IMR-90 (cell line): ENCODE data around the gene TBC1D32. TPM values are rescaled to one million over a fixed set of nuclear protein-coding genes. Genes with fewer than 3 reads are reported as not detected.

ENCODE experiments used
- ATAC-seq: fragments of 200-7000 bp; cut with Tn5 transposase; 2 replicates; pipeline ENCODE4 v1.9.1; 2020; ENCODE audit warnings: low read depth, mild to moderate bottlenecking, moderate library complexity
- BruUV-seq: library from RNA; stranded (reverse); fragments of 400-500 nt; replicated peaks from 2 replicates; lab custom pipeline; 2021; lab: Mats Ljungman, UMichigan
- CTCF ChIA-PET: fragments of 300-600 bp; formaldehyde crosslinking; extraction: SDS; loops from one replicate; lab custom pipeline; 2021; ENCODE audit warnings: antibody characterized with exemption; lab: Yijun Ruan, JAX
- POLR2A ChIA-PET: fragments of 300-600 bp; sonication (Branson Sonifier 250); formaldehyde crosslinking; loops from one replicate; lab custom pipeline; 2022; ENCODE audit warnings: antibody characterized with exemption; ENCODE audit not compliant: unreplicated experiment; lab: Charles Lee
- DNase-seq: peaks from one replicate; pipeline ENCODE4 v3.0.0; 2013
- H2AFZ ChIP-seq: replicated peaks from 2 replicates; pipeline ENCODE3; 2013; ENCODE audit warnings: low read length, mild to moderate bottlenecking; ENCODE audit not compliant: poor library complexity
- H2AK5ac ChIP-seq: 2 replicates; pipeline ENCODE4 v1.6.1; 2013; ENCODE audit warnings: low read depth, low read length, inconsistent platforms
- H2AK9ac ChIP-seq: replicated peaks from 2 replicates; pipeline ENCODE3; 2013; ENCODE audit warnings: mild to moderate bottlenecking, low read depth, low read length, moderate library complexity; ENCODE audit not compliant: poor library complexity
- H2BK120ac ChIP-seq: 2 replicates; pipeline ENCODE4 v1.6.1; 2013; ENCODE audit warnings: low read depth, low read length, inconsistent platforms
- H2BK15ac ChIP-seq: 3 replicates; pipeline ENCODE4 v1.6.1; 2013; ENCODE audit warnings: low read depth, low read length, inconsistent platforms
- H2BK20ac ChIP-seq: 2 replicates; pipeline ENCODE4 v1.6.1; 2013; ENCODE audit warnings: low read depth, mild to moderate bottlenecking, inconsistent platforms, low read length, moderate library complexity
- H2BK5ac ChIP-seq: 2 replicates; pipeline ENCODE4 v1.6.1; 2013; ENCODE audit warnings: mild to moderate bottlenecking, low read depth, low read length, inconsistent platforms; ENCODE audit not compliant: poor library complexity, severe bottlenecking
- H3K14ac ChIP-seq: replicated peaks from 2 replicates; pipeline ENCODE4 v1.6.1; 2013; ENCODE audit warnings: low read depth, low read length, inconsistent platforms
- H3K18ac ChIP-seq: 2 replicates; pipeline ENCODE4 v1.6.1; 2013; ENCODE audit warnings: low read depth, low read length, control low read depth
- H3K23ac ChIP-seq: 2 replicates; pipeline ENCODE4 v1.6.1; 2013; ENCODE audit warnings: low read depth, low read length, inconsistent platforms
- H3K27ac ChIP-seq: 2 replicates; pipeline ENCODE4 v1.5.1; 2013; ENCODE audit warnings: mild to moderate bottlenecking, control low read depth, low read length; ENCODE audit not compliant: insufficient read depth
- H3K27me3 ChIP-seq: 2 replicates; pipeline ENCODE4 v1.6.1; 2013; ENCODE audit warnings: low read length; ENCODE audit not compliant: control insufficient read depth, insufficient read depth
- H3K36me3 ChIP-seq: 2 replicates; pipeline ENCODE4 v1.6.1; 2013; ENCODE audit warnings: low read length, mixed read lengths; ENCODE audit not compliant: control insufficient read depth, insufficient read depth
- H3K4ac ChIP-seq: 2 replicates; pipeline ENCODE4 v1.6.1; 2013; ENCODE audit warnings: low read depth, low read length, inconsistent platforms
- H3K4me1 ChIP-seq: 2 replicates; pipeline ENCODE4 v1.6.1; 2013; ENCODE audit warnings: low read length, mixed read lengths; ENCODE audit not compliant: control insufficient read depth, insufficient read depth
- H3K4me2 ChIP-seq: 2 replicates; pipeline ENCODE4 v1.6.1; 2013; ENCODE audit warnings: low read depth, mild to moderate bottlenecking, control low read depth, low read length, moderate library complexity
- H3K4me3 ChIP-seq: 2 replicates; pipeline ENCODE4 v1.5.1; 2013; ENCODE audit warnings: low read depth, mild to moderate bottlenecking, control low read depth, low read length, moderate library complexity; ENCODE audit not compliant: insufficient read depth
- H3K56ac ChIP-seq: 2 replicates; pipeline ENCODE4 v1.6.1; 2013; ENCODE audit warnings: low read length, inconsistent platforms; ENCODE audit not compliant: insufficient read depth; ENCODE audit errors: extremely low read depth
- H3K79me1 ChIP-seq, 2 experiments: 2 replicates each; pipeline ENCODE4 v1.6.1; 2013; ENCODE audit warnings: low read length in 2 of 2, inconsistent platforms in 1 of 2, low read depth in 1 of 2
- H3K9ac ChIP-seq: 2 replicates; pipeline ENCODE4 v1.6.1; 2013; ENCODE audit warnings: low read depth, low read length, control low read depth
- H3K9me1 ChIP-seq: 2 replicates; pipeline ENCODE4 v1.6.1; 2013; ENCODE audit warnings: low read length, inconsistent platforms; ENCODE audit not compliant: insufficient read depth
- H3K9me3 ChIP-seq: 2 replicates; pipeline ENCODE4 v1.6.1; 2013; ENCODE audit warnings: low read length; ENCODE audit not compliant: control insufficient read depth, insufficient read depth
- H4K20me1 ChIP-seq: 2 replicates; pipeline ENCODE4 v1.6.1; 2013; ENCODE audit warnings: low read length, inconsistent platforms; ENCODE audit not compliant: insufficient read depth
- H4K5ac ChIP-seq: 2 replicates; pipeline ENCODE4 v1.6.1; 2013; ENCODE audit warnings: mild to moderate bottlenecking, low read depth, low read length, control low read depth
- H4K8ac ChIP-seq, 2 experiments: 2 replicates each; pipeline ENCODE4 v1.6.1; 2013; ENCODE audit warnings: low read depth in 2 of 2, low read length in 2 of 2, control low read depth in 1 of 2, inconsistent platforms in 1 of 2
- H4K91ac ChIP-seq: 2 replicates; pipeline ENCODE4 v1.6.1; 2013; ENCODE audit warnings: low read depth, low read length, inconsistent platforms; ENCODE audit not compliant: insufficient read depth
- BHLHE40 ChIP-seq: fragments of 150-350 bp; IDR thresholded peaks from 2 replicates; pipeline ENCODE4 v1.6.1; 2016; ENCODE audit warnings: mild to moderate bottlenecking, low read depth, low read length
- CEBPB ChIP-seq: IDR thresholded peaks from 2 replicates; pipeline ENCODE4 v1.6.1; 2012; ENCODE audit warnings: low read depth, low read length, improper control_type of control experiment
- FOS ChIP-seq: fragments of 150-350 bp; IDR thresholded peaks from 2 replicates; pipeline ENCODE4 v1.6.1; 2016; ENCODE audit warnings: low read depth, low read length
- MAFK ChIP-seq: IDR thresholded peaks from 2 replicates; pipeline ENCODE4 v1.6.1; 2012; ENCODE audit warnings: low read depth, low read length, improper control_type of control experiment
- POLR2A ChIP-seq: IDR thresholded peaks from 2 replicates; pipeline ENCODE4 v1.6.1; 2012; ENCODE audit warnings: mild to moderate bottlenecking, low read depth, low read length
- RCOR1 ChIP-seq: IDR thresholded peaks from 2 replicates; pipeline ENCODE4 v1.6.1; 2012; ENCODE audit warnings: mild to moderate bottlenecking, low read length, improper control_type of control experiment; ENCODE audit not compliant: insufficient replicate concordance
- RFX5 ChIP-seq: IDR thresholded peaks from 2 replicates; pipeline ENCODE4 v1.8.0; 2012; ENCODE audit warnings: low read depth, mild to moderate bottlenecking, low read length, moderate library complexity
- WGBS, 2 experiments: methylation state at CpG; one replicate each; pipeline versions ENCODE4 v1.1.5 to v1.1.7; 2013; ENCODE audit warnings: missing lambda C conversion rate in 2 of 2; ENCODE audit not compliant: insufficient read length in 1 of 2; ENCODE audit errors: extremely low coverage in 2 of 2; 5-methylcytosine and 5-hydroxymethylcytosine counted together
- dilution Hi-C: fragments of 300-500 bp; cut with HindIII; formaldehyde crosslinking; loops from one replicate; pipeline ENCODE4 v1.14.3; 2018; ENCODE audit warnings: low sequenced_read_pairs; ENCODE audit not compliant: unreplicated experiment
- in situ Hi-C: fragments of 300-500 bp; cut with MboI; formaldehyde crosslinking; loops from 3 replicates; pipeline ENCODE4 v1.14.3; 2019; ENCODE audit warnings: low sequenced_read_pairs, inconsistent platforms, mixed read lengths
- intact Hi-C: fragments of 100-400 bp; cut with micrococcal nuclease; formaldehyde crosslinking; loops from 2 replicates; pipeline ENCODE4 v1.10.0; 2022
- polyA plus RNA-seq, 3 experiments: library from polyadenylated mRNA; depleted of rRNA; stranded (reverse); fragments of >200 nt; gene quantifications; 2 replicates each; pipeline ENCODE4 v1.2.3, GENCODE V29; 2012; ENCODE audit warnings: low replicate concordance in 1 of 3
- total RNA-seq: library from RNA; depleted of rRNA; stranded (reverse); fragments of >200 nt; gene quantifications from 2 replicates; pipeline ENCODE4 v1.2.3, GENCODE V29; 2012
- TF ChIP-seq, protein P1 (sequence below): fragments of 150-350 bp; IDR thresholded peaks from 2 replicates; pipeline ENCODE4 v1.6.1; 2017; ENCODE audit warnings: mild to moderate bottlenecking, antibody characterized with exemption, low read length, low read depth

The TBC1D32 gene
- total and polyA plus RNA-seq, 2 of the 4 experiments (the other 2 are of a cell fraction), result 3.0 to 7.2 TPM

DNA sequence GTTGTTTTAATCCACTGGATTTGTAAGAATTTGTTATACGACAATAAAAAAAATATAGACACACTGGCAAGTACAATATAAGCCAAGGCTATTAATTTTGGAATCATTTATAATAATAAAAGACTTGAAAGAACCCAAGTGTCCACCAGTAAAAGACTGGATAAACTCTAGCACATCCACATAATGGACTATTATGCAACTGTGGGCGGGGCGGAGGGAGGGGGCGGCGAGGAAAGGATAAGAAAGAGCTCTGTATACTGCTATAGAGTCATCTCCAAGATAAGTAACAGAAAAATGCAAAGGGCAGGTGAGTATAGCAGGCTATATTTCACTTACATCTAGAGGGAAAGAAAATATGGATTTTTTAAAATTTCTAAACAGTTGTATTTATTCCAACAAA is 123.3 kb downstream of the TBC1D32 start:
- CTCF ChIA-PET, result no interaction called here
- intact Hi-C loops, result no loop called here
- no peaks in the 10 kb centered on the region for H3K4me1 ChIP-seq

More for the DNA sequence above, 123.3 kb downstream of the TBC1D32 start:
- no peak overlapping the region for H2BK15ac ChIP-seq
- H3K4me2 ChIP-seq, result no peak overlapping the region
- POLR2A ChIA-PET, result no interaction called here
- no peak overlapping the region for H3K18ac ChIP-seq
- H3K4me3 ChIP-seq, result no peak overlapping the region
- no peaks in the 10 kb centered on the region for H4K20me1 ChIP-seq
- in situ Hi-C loops (loop anchor here (10.0 kb wide), 1 partner anchor 146 kb away; no protein-coding TSS in a partner anchor), dilution Hi-C loops (no loop called here)
- H2BK120ac ChIP-seq, result no peak overlapping the region
- H3K56ac ChIP-seq, result no peak overlapping the region
- H3K9me3 ChIP-seq, result peaks cover 4% of the 10 kb centered on the region; the same call in 1 of the 2 replicates
- H3K27me3 ChIP-seq, result no peaks in the 10 kb centered on the region
- TF ChIP-seq CEBPB, result no peak
- no peak for TF ChIP-seq RFX5
- TF ChIP-seq POLR2A, result no peak
- no peak for TF ChIP-seq MAFK
- TF ChIP-seq BHLHE40, result no peak
- TF ChIP-seq, protein P1, sequence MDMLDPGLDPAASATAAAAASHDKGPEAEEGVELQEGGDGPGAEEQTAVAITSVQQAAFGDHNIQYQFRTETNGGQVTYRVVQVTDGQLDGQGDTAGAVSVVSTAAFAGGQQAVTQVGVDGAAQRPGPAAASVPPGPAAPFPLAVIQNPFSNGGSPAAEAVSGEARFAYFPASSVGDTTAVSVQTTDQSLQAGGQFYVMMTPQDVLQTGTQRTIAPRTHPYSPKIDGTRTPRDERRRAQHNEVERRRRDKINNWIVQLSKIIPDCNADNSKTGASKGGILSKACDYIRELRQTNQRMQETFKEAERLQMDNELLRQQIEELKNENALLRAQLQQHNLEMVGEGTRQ, result no peak
- no peak for TF ChIP-seq FOS
- no peak for TF ChIP-seq RCOR1
- H2BK20ac ChIP-seq, result no peak overlapping the region
- whole genome bisulfite sequencing, 2 experiments, result no CpG with 5 or more reads among the region's 5 CpGs
- no peaks in the 10 kb centered on the region for H3K36me3 ChIP-seq
- H4K5ac ChIP-seq, result no peak overlapping the region
- no peak overlapping the region for H4K91ac ChIP-seq
- DNase-seq (no peak), ATAC-seq (no peak)
- H2AK5ac ChIP-seq, result no peak overlapping the region
- no peak overlapping the region for H2AK9ac ChIP-seq
- H2BK5ac ChIP-seq, result no peak overlapping the region
- no peak overlapping the region for H4K8ac ChIP-seq
- H3K9ac ChIP-seq, result no peak overlapping the region
- no peak overlapping the region for H3K4ac ChIP-seq
- no peak overlapping the region for H3K14ac ChIP-seq
- no peak overlapping the region for H3K27ac ChIP-seq
- no peak overlapping the region for H3K23ac ChIP-seq
- no peak overlapping the region for H2AFZ ChIP-seq
- H3K79me1 ChIP-seq, result no peaks in the 10 kb centered on the region
- no TSS peak for BruUV-seq
- H3K9me1 ChIP-seq, result no peaks in the 10 kb centered on the region
